GM21390 (cell line): ENCODE data around the gene PRMT1.
"Not testable (repeated sequence)": the region's sequence is repeated elsewhere in the genome, so short reads cannot be mapped to it uniquely, and the experiment has no call there.

Source experiments
- ATAC-seq: cut with Tn5 transposase; IDR thresholded peaks from one replicate; pipeline ENCODE4 v1.9.1; 2021; ENCODE audit not compliant: unreplicated experiment

PRMT1 gene

DNA sequence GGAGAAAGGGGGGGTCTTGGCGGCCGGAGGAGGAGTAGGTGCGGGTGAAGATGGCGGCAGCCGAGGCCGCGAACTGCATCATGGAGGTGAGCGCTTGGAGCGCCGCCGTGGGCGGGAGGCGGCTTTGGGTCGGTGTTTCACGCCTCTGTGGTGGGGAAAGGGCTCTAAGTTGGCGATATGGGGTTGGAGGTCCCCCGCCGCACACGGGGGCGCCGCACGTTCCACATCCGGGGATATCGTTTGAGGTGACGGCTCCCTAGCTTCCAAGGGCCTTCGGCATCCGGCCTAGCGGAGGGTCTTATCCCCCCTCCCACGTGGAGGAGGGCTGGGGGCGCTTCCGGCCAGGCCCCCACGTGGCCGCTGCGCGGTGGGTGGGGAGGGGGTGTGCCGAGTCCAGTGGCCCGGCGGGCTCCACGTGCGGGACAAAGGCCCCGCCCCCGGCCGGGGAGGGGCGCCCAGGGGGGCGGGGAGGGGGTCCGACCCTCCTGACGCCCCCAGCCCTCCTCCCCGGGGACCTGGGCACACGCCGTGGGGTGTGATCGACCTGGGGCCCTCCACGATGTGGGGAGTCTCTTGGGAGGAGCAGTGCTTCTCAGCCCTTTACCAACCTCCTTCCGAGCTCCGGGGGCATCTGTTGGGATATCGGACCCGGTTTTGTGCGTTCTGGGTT lies at the start of gene PRMT1:
TSS of gene PRMT1 (plus strand) at position 41 of the 670 bp plus-strand sequence. CDS start at position 51, 10 bp downstream.
- ATAC-seq: no peak

DNA sequence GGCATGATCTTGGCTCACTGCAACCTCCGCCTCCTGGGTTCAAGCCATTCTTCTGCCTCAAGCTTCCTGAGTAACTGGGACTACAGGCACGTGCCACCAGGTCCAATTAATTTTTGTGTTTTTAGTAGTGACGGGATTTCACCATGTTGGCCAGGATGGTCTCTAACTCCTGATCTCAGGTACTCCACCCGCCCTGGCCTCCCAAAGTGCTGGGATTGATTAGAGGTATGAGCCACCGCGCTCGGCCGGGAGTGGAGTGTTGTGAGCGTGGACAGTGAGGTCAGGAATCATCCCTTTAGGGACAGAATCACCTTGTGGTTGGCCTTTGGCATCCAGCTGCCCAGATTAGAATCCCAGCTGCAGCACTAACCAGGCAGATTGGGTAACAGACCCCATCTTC lies 47.4 kb upstream of the PRMT1 start:
- no peak for ATAC-seq

- no peak for ATAC-seq
Measured at GRCh38 chr19:49631014-49631588, 46.0 kb upstream of the PRMT1 start.

GRCh38 chr19:49631610-49632192 lies 45.4 kb upstream of the PRMT1 start:
- ATAC-seq: no peak

GRCh38 chr19:49632576-49632975 lies 44.5 kb upstream of the PRMT1 start:
- no peak for ATAC-seq

DNA sequence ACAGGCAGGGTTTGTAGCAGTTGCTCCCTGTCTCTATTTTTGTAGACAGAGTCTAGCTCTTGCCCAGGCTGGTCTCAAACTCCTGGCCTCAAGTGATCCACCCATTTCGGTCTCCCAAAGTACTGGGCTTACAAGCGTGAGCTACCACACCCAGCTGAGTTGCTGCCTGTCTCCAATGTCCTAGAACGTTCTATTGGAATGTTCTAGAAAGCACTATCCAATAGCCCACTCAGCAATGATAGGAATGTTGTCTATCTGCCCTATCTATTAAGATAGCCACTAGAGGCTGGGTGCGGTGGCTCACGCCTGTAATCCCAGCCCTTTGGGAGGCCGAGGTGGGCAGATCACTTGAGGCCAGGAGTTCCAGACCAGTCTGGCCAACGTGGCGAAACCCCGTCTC lies 43.8 kb upstream of the PRMT1 start:
- not testable (repeated sequence) for ATAC-seq

GRCh38 chr19:49635530-49636232 lies 41.4 kb upstream of the PRMT1 start:
- ATAC-seq: no peak

GRCh38 chr19:49636233-49636932 lies 40.7 kb upstream of the PRMT1 start:
- no peak for ATAC-seq

GRCh38 chr19:49637821-49638738 lies 39.0 kb upstream of the PRMT1 start:
- no peak for ATAC-seq

- no peak for ATAC-seq
Measured at GRCh38 chr19:49639401-49640112, 37.5 kb upstream of the PRMT1 start.

- ATAC-seq: peak; percentile 54
Measured at GRCh38 chr19:49640113-49640898, 36.8 kb upstream of the PRMT1 start, which contains the start of gene RRAS. TSS of gene RRAS (minus strand) at chr19:49640143. CDS start at chr19:49640098, 45 bp downstream.

DNA sequence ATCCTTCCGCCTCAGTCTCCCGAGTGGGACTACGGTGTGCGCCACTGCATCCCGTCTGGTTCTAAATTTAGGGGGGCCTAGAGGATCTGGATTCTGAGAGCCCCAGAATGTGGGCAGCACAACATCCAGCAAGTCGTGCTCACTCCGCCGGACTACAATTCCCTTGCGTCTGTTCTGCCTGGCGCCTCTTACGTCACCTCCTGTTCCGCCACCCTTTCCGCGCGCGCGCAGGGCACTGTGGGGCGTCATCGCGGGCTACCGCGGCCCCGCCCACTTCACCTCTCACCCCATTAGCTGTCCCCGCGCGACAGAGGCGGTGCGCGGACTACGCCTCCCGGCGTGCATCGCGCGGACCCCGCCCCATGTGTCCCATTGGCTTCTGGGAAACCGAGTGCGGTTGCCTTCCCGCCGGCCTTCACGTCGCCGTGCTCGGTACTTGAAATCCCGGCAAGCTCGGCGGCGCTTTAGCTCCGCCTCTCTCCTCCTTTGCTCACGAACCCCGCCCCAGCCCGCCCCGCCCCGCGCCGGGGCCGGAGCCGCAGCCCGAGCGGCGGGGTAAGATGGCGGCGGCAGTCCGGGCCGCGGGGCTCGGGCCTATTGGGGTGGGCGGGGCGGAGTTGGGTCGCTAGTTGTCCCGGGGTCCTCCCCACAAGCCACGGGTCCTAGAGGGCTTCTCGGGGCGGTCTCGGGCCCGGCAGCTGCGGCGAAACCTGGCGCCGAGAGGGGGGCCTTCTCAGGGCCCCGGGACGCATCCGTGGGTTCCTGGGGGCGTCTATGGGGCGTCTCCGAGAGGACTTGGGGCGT lies 35.2 kb upstream of the PRMT1 start, which contains the start of gene SCAF1:
TSS of gene SCAF1 (plus strand) at position 522 of the 804 bp plus-strand sequence. CDS start 2,818 bp downstream, outside the sequence.
- ATAC-seq: peak; percentile 59

DNA sequence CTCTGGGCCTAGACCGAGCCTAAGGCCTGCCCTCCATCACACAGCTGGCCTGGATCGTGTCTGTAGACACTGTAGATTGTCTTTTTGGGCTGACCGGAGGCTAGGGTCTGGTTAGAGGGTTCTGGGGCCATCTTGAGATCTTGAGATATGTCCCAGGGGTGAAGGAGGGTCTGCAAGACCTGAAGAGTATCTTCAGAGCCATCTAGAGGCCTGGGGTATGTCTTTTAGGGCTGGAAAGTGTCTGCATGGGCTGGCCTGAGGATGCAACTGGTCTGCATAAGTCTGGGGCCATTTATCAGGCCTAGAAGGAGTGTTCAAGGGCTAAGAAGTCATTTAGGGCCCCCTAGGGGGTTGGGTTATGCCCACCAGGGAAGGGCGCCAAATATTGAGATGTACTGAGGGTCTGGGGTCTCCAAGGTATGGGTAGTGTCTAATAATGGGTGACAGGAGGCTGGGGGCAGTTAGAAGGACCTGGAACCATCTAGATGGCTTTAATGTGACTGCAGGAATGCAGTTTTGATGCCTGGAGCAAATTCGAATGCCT lies 34.5 kb upstream of the PRMT1 start:
- no peak for ATAC-seq

DNA sequence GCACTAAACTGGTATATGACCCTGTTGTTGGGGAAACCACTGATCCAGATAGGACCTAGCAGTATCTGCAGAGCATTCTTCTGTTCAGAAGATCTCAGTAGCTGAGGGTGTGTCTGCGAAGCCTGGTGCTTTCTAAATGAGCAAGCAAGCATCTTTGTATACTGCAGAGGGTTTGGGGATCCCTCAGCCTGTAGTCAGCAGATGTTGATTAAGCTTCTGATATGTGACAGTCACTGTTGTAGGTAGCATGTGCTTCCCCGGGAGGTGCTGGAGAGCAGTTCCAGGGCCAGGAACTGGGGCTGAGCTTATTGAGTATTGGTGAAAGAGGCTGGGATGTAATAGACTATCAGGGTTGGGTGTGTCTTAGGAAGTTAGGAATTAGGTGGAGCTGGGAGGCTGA lies 33.6 kb upstream of the PRMT1 start:
- ATAC-seq: no peak

- ATAC-seq: no peak
Measured at GRCh38 chr19:49645592-49645991, 31.5 kb upstream of the PRMT1 start.

GRCh38 chr19:49645995-49646394 lies 31.1 kb upstream of the PRMT1 start:
- ATAC-seq: no peak

DNA sequence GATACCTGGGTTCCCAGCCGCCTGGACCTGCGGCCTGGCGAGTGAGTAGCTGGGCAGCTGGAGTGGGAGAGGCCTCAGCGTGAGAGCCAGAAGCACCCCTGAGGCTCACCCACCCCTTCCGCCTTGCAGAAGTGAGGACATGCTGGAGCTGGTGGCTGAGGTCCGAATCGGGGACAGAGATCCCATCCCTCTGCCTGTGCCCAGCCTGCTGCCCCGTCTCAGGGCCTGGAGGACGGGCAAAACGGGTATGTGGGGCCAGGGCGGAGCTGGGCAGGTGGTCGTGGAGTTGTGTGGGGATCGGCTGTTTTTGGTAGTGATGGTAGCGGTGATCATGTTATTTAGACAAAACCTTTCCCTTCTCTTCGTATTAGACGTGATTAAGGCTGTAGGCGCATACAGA lies 30.5 kb upstream of the PRMT1 start:
- no peak for ATAC-seq
